ENCODE measurements around the gene PPIF.

The PPIF gene

GRCh38 chr10:79320316-79320715 lies 27.0 kb upstream of the PPIF start:
- in situ Hi-C loops (cut with HindIII; ENCODE audit: low sequenced_read_pairs): no loop called here
- no peak overlapping the region for H3K4me3 ChIP-seq (ENCODE audit: low read depth, low read length)
- no peak for DNase-seq (ENCODE audit: low read depth, low spot score)
- TF ChIP-seq CTCF (IDR thresholded peaks at IDR 0.05; ENCODE audit: low read depth, low read length): no peak

GRCh38 chr10:79320820-79321493 lies 26.3 kb upstream of the PPIF start:
- H3K4me3 ChIP-seq (ENCODE audit: low read depth, low read length): no peak overlapping the region
- peak; percentile 73 for DNase-seq (ENCODE audit: low read depth, low spot score)
- in situ Hi-C loops (cut with HindIII; ENCODE audit: low sequenced_read_pairs): no loop called here
- TF ChIP-seq CTCF (IDR thresholded peaks at IDR 0.05; ENCODE audit: low read depth, low read length): no peak

GRCh38 chr10:79321494-79321882 lies 25.8 kb upstream of the PPIF start:
- H3K4me3 ChIP-seq (ENCODE audit: low read depth, low read length): no peak overlapping the region
- TF ChIP-seq CTCF (IDR thresholded peaks at IDR 0.05; ENCODE audit: low read depth, low read length): no peak
- in situ Hi-C loops (cut with HindIII; ENCODE audit: low sequenced_read_pairs): no loop called here
- no peak for DNase-seq (ENCODE audit: low read depth, low spot score)

- no peak for TF ChIP-seq CTCF (IDR thresholded peaks at IDR 0.05; ENCODE audit: low read depth, low read length)
- in situ Hi-C loops (cut with HindIII; ENCODE audit: low sequenced_read_pairs): no loop called here
- DNase-seq (ENCODE audit: low read depth, low spot score): no peak
- no peak overlapping the region for H3K4me3 ChIP-seq (ENCODE audit: low read depth, low read length)
Measured at GRCh38 chr10:79321951-79322350, 25.3 kb upstream of the PPIF start.

GRCh38 chr10:79322616-79323543 lies 24.4 kb upstream of the PPIF start:
- in situ Hi-C loops (cut with HindIII; ENCODE audit: low sequenced_read_pairs): no loop called here
- TF ChIP-seq CTCF (IDR thresholded peaks at IDR 0.05; ENCODE audit: low read depth, low read length): no peak
- H3K4me3 ChIP-seq (ENCODE audit: low read depth, low read length): no peak overlapping the region
- DNase-seq (ENCODE audit: low read depth, low spot score): peak; percentile 91

- H3K4me3 ChIP-seq (ENCODE audit: low read depth, low read length): no peak overlapping the region
- no peak for TF ChIP-seq CTCF (IDR thresholded peaks at IDR 0.05; ENCODE audit: low read depth, low read length)
- DNase-seq (ENCODE audit: low read depth, low spot score): no peak
- in situ Hi-C loops (cut with HindIII; ENCODE audit: low sequenced_read_pairs): no loop called here
Measured at GRCh38 chr10:79323602-79324001, 23.7 kb upstream of the PPIF start.
